Loucy (cell line): ENCODE measurements around the gene ACAD11.

ENCODE experiments used
- H2AFZ ChIP-seq: fragments of 200-600 bp; sonication (generic); 2 replicates; pipeline ENCODE4 v1.6.0; 2016; ENCODE audit warnings: antibody characterized with exemption, mild to moderate bottlenecking, low read length, moderate library complexity
- H3F3A ChIP-seq: fragments of 200-600 bp; 2 replicates; pipeline ENCODE4 v1.6.0; 2016; ENCODE audit warnings: antibody characterized with exemption, low read depth, mild to moderate bottlenecking
- H3K27me3 ChIP-seq: fragments of 200-600 bp; sonication (generic); 2 replicates; pipeline ENCODE4 v1.6.1; 2014; ENCODE audit warnings: low read length, mild to moderate bottlenecking; ENCODE audit not compliant: insufficient read depth, poor library complexity, severe bottlenecking
- H3K36me3 ChIP-seq: fragments of 200-600 bp; sonication (generic); 2 replicates; pipeline ENCODE4 v1.6.1; 2016; ENCODE audit warnings: low read length; ENCODE audit not compliant: insufficient read depth
- H3K4me1 ChIP-seq: fragments of 200-600 bp; sonication (generic); 2 replicates; pipeline ENCODE4 v1.5.1; 2014; ENCODE audit warnings: low read length, mild to moderate bottlenecking; ENCODE audit not compliant: insufficient read depth, poor library complexity, severe bottlenecking
- H3K4me2 ChIP-seq: fragments of 200-600 bp; sonication (generic); 2 replicates; pipeline ENCODE4 v1.6.0; 2014; ENCODE audit warnings: antibody characterized with exemption, low read length, low read depth, mild to moderate bottlenecking; ENCODE audit not compliant: poor library complexity, severe bottlenecking
- H3K4me3 ChIP-seq: fragments of 200-600 bp; sonication (generic); 2 replicates; pipeline ENCODE4 v1.5.1; 2014; ENCODE audit warnings: low read length, mild to moderate bottlenecking, mixed read lengths; ENCODE audit not compliant: poor library complexity, severe bottlenecking
- H3K79me2 ChIP-seq: fragments of 200-600 bp; sonication (generic); 2 replicates; pipeline ENCODE4 v1.6.1; 2014; ENCODE audit warnings: low read length; ENCODE audit not compliant: insufficient read depth
- H3K9ac ChIP-seq: fragments of 200-600 bp; sonication (generic); 2 replicates; pipeline ENCODE4 v1.6.0; 2014; ENCODE audit warnings: mild to moderate bottlenecking, low read depth, low read length, moderate library complexity; ENCODE audit not compliant: poor library complexity, severe bottlenecking
- H3K9me2 ChIP-seq: fragments of 200-600 bp; sonication (generic); replicated peaks from 2 replicates; pipeline ENCODE4 v1.6.1; 2016; ENCODE audit warnings: low read depth, low read length, mixed read lengths
- H3K9me3 ChIP-seq: fragments of 200-600 bp; sonication (generic); 2 replicates; pipeline ENCODE4 v1.6.1; 2014; ENCODE audit warnings: mild to moderate bottlenecking, antibody characterized with exemption, low read length, low read depth; ENCODE audit not compliant: insufficient read depth
- H4K20me1 ChIP-seq: fragments of 200-600 bp; sonication (generic); 2 replicates; pipeline ENCODE4 v1.6.0; 2014; ENCODE audit warnings: antibody characterized with exemption, low read length, mild to moderate bottlenecking; ENCODE audit not compliant: insufficient read depth, poor library complexity, severe bottlenecking
- CTCF ChIP-seq: fragments of 200-600 bp; sonication (generic); conservative IDR thresholded peaks from 2 replicates; pipeline ENCODE4 v1.5.1; 2014; ENCODE audit warnings: mild to moderate bottlenecking, antibody characterized with exemption, low read length
- EZH2phosphoT487 ChIP-seq: fragments of 200-600 bp; IDR thresholded peaks from 2 replicates; pipeline ENCODE4 v1.6.1; 2018; ENCODE audit warnings: antibody characterized with exemption, mild to moderate bottlenecking, moderate library complexity, borderline replicate concordance

The ACAD11 gene

GRCh38 chr3:132628157-132628556, 31.5 kb downstream of the ACAD11 start:
- Histone ChIP-seq H4K20me1 (no peaks in the 10 kb centered on the region), H3K27me3 (no peaks in the 10 kb centered on the region), H3K4me2 (no peak overlapping the region), H3K4me3 (no peak overlapping the region), H2AFZ (no peak overlapping the region), H3K36me3 (peaks cover 22% of the 10 kb centered on the region; the same call in 1 of the 2 replicates), H3K79me2 (no peaks in the 10 kb centered on the region), H3F3A (no peaks in the 10 kb centered on the region; the same call in 1 of the 2 replicates), H3K9me3 (no peaks in the 10 kb centered on the region), H3K4me1 (peaks cover 9% of the 10 kb centered on the region), H3K9me2 (no peaks in the 10 kb centered on the region), H3K9ac (no peak overlapping the region)
- no peak for TF ChIP-seq CTCF
- TF ChIP-seq EZH2phosphoT487, result no peak

GRCh38 chr3:132626955-132627354, 32.7 kb downstream of the ACAD11 start:
- peaks cover 16% of the 10 kb centered on the region for H3K4me1 ChIP-seq
- peaks cover 22% of the 10 kb centered on the region; the same call in 1 of the 2 replicates for H3K36me3 ChIP-seq
- TF ChIP-seq CTCF (no peak), EZH2phosphoT487 (no peak)
- no peaks in the 10 kb centered on the region for H3K79me2 ChIP-seq
- no peak overlapping the region for H3K4me2 ChIP-seq
- H4K20me1 ChIP-seq, result no peaks in the 10 kb centered on the region
- no peaks in the 10 kb centered on the region; the same call in 1 of the 2 replicates for H3F3A ChIP-seq
- H3K9ac ChIP-seq, result no peak overlapping the region
- H3K4me3 ChIP-seq, result no peak overlapping the region
- no peak overlapping the region for H2AFZ ChIP-seq
- no peaks in the 10 kb centered on the region for H3K27me3 ChIP-seq
- H3K9me2 ChIP-seq, result no peaks in the 10 kb centered on the region
- no peaks in the 10 kb centered on the region for H3K9me3 ChIP-seq

- Histone ChIP-seq H3K4me2 (no peak overlapping the region), H3K4me1 (peaks cover 20% of the 10 kb centered on the region), H4K20me1 (no peaks in the 10 kb centered on the region), H3K9me3 (no peaks in the 10 kb centered on the region), H3K9ac (no peak overlapping the region), H3K4me3 (no peak overlapping the region), H3K36me3 (peaks cover 22% of the 10 kb centered on the region; the same call in 1 of the 2 replicates), H3K27me3 (no peaks in the 10 kb centered on the region), H3K79me2 (no peaks in the 10 kb centered on the region), H3K9me2 (no peaks in the 10 kb centered on the region), H3F3A (no peaks in the 10 kb centered on the region; the same call in 1 of the 2 replicates), H2AFZ (no peak overlapping the region)
- TF ChIP-seq EZH2phosphoT487 (no peak), CTCF (no peak)
Observed at GRCh38 chr3:132625613-132626012, 34.0 kb downstream of the ACAD11 start.
